ENCODE data around the gene MRPL21. TPM values are rescaled to one million over a fixed set of nuclear protein-coding genes. Genes with fewer than 3 reads are reported as not detected.

Gene MRPL21
- total and polyA plus RNA-seq, 8 donors = 17.9 to 42.1 (median 25.4) TPM

DNA sequence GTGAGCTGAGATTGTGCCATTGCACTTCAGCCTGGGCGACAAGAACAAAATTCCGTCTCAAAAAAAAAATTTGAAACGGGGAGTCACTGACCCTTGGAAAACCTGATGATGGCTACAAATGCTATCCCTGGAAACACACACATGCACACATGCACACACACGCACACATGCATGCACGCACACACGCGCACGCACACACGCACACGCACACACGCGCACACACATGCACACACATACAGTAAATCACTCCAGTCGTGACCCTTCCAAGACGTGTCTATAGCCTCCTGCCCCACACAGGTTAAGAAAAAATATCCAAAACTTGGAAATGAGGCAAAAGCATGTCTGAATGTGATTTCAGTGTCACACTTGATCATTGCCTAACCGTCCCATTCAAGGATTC, 55.2 kb downstream of the MRPL21 start:
- H3K4me3 ChIP-seq = no peak overlapping the region
- H3K27ac ChIP-seq = no peak overlapping the region
- peaks cover 0 to 6% (median 0%) of the 10 kb centered on the region in 3 donors for H3K4me1 ChIP-seq
- H3K9me3 ChIP-seq = no peaks in the 10 kb centered on the region
- no peaks in the 10 kb centered on the region for H3K36me3 ChIP-seq
- TF ChIP-seq, protein P1, sequence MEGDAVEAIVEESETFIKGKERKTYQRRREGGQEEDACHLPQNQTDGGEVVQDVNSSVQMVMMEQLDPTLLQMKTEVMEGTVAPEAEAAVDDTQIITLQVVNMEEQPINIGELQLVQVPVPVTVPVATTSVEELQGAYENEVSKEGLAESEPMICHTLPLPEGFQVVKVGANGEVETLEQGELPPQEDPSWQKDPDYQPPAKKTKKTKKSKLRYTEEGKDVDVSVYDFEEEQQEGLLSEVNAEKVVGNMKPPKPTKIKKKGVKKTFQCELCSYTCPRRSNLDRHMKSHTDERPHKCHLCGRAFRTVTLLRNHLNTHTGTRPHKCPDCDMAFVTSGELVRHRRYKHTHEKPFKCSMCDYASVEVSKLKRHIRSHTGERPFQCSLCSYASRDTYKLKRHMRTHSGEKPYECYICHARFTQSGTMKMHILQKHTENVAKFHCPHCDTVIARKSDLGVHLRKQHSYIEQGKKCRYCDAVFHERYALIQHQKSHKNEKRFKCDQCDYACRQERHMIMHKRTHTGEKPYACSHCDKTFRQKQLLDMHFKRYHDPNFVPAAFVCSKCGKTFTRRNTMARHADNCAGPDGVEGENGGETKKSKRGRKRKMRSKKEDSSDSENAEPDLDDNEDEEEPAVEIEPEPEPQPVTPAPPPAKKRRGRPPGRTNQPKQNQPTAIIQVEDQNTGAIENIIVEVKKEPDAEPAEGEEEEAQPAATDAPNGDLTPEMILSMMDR (IDR thresholded peaks at IDR 0.05) = no peak
- ATAC-seq (no peak), FAIRE-seq (no peak), DNase-seq (peak in 1 of 6 donors; percentile 3)
- intact Hi-C loops (cut with DNase I) = no loop called here
- H3K27me3 ChIP-seq = no peaks in the 10 kb centered on the region
- WGBS, 2 donors = 84 to 85% methylated on average over 15 of the region's 15 CpGs

DNA sequence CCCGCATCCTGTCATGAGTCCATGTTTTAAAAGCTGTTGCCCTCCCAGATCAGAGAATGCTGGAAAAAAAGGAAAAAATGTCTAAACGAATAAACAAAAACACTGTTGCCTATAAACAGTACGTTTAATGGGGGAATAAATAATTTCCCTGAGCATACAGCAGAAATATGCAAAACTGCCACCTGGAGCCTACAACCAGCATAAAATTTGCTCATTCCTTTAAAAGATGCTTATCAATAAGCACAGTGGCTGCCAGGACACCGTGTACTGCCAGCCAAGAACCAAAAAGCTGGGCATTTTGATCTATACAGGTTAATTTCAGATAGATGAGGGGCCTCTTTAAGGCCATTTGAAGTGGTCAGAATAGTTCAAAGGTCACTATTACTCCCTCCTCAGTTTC, 56.2 kb downstream of the MRPL21 start:
- no peak overlapping the region for H3K27ac ChIP-seq
- H3K9me3 ChIP-seq = no peaks in the 10 kb centered on the region
- WGBS, 2 donors = 45 to 53% methylated on average over 4 of the region's 4 CpGs
- TF ChIP-seq, protein P1 (IDR thresholded peaks at IDR 0.05) = no peak
- no peaks in the 10 kb centered on the region for H3K36me3 ChIP-seq
- FAIRE-seq (no peak), DNase-seq (peak in 1 of 6 donors; percentile 1), ATAC-seq (no peak)
- intact Hi-C loops (cut with DNase I) = no loop called here
- peaks cover 0 to 9% (median 0%) of the 10 kb centered on the region in 3 donors for H3K4me1 ChIP-seq
- no peaks in the 10 kb centered on the region for H3K27me3 ChIP-seq
- no peak overlapping the region for H3K4me3 ChIP-seq

DNA sequence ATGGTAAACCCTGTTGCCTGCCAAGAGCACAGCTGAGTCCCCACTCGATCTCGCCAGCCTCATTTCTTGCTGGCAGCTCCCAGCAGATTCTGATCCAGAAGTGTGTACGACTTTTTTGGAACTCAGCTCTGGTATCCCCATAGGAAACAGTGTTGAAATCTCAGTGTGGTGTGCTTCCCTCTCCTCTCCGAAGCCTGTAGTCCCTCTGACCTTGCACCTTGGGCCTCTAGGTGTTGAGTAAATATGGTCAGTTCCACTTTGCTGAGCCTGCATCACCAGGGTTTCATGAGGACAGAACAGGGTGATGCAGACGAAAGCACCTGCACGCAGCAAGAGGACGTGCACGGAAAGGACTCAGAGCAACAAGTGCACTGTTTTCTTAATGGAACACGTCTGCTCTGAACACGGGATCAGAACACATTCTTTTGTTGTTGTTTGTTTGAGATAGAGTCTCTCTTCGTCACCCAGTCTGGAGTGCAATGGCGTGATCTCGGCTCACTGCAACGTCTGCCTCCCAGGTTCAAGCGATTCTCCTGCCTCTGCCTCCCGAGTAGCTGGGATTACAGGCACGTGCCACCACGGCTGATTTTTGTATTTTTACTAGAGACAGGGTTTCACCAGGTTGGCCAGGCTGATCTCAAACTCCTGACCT, 58.2 kb downstream of the MRPL21 start:
- 61 to 63% methylated on average over 18 of the region's 18 CpGs for WGBS, 2 donors
- intact Hi-C loops (cut with DNase I) = no loop called here
- no peak for FAIRE-seq

DNA sequence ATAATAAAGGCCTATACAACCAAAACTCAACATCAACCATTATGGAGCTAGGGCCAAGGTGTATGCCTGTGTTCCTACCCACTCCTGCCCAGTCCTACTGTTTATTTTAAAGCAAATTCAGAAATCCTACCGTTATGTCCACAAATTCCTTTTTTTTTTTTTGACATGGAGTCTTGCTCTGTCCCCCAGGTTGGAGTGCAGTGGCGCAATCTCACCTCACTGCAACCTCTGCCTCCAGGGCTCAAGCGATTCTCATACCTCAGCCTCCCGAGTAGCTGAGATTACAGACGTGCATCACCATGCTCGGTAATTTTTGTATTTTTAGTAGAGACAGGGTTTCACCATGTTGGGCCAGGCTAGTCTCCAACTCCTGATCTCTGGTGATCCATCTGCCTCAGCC, 58.8 kb downstream of the MRPL21 start:
- Histone ChIP-seq H3K36me3 (no peaks in the 10 kb centered on the region), H3K27me3 (no peaks in the 10 kb centered on the region), H3K4me3 (no peak overlapping the region), H3K4me1 (peaks cover 0 to 13% (median 0%) of the 10 kb centered on the region in 3 donors), H3K27ac (no peak overlapping the region), H3K9me3 (no peaks in the 10 kb centered on the region)
- intact Hi-C loops (cut with DNase I) = no loop called here
- ATAC-seq (no peak), DNase-seq (peak in 1 of 6 donors; percentile 4), FAIRE-seq (no peak)
- TF ChIP-seq, protein P1 (IDR thresholded peaks at IDR 0.05) = no peak
- WGBS, 2 donors = 82 to 90% methylated on average over 6 of the region's 6 CpGs

More for the DNA sequence above, 58.2 kb downstream of the MRPL21 start:
- Histone ChIP-seq H3K4me3 (no peak overlapping the region), H3K9me3 (no peaks in the 10 kb centered on the region), H3K27ac (no peak overlapping the region), H3K36me3 (no peaks in the 10 kb centered on the region), H3K4me1 (peaks cover 0 to 9% (median 0%) of the 10 kb centered on the region in 3 donors), H3K27me3 (no peaks in the 10 kb centered on the region)
- TF ChIP-seq, protein P1 (IDR thresholded peaks at IDR 0.05) = no peak
- no peak for ATAC-seq
- peak in 1 of 6 donors; percentile 12 for DNase-seq

DNA sequence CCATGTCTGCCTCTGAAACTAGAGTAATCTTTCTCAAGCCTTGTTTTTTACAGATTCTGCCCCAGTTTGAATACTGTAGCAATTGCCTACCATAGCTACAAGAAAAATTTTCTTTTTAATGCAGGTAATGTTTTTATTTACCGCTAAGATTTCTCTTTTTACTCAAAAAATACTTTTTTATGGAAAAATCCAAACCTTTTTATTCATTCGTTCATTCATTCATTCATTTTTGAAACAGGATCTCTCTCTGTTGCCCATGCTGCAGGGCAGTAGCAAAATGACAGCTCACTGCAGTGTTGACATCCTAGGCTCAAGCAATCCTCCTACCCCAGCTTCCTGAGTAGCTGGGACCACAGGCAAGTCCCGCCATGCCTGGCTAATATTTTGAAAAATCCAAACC, 59.3 kb downstream of the MRPL21 start:
- intact Hi-C loops (cut with DNase I) = no loop called here
- FAIRE-seq = no peak

More for the DNA sequence above, 59.3 kb downstream of the MRPL21 start:
- peak overlapping the region in 2 of 4 donors; percentile 11 to 64 for H3K4me3 ChIP-seq
- H3K27me3 ChIP-seq = no peaks in the 10 kb centered on the region
- ATAC-seq = no peak
- TF ChIP-seq, protein P1 (IDR thresholded peaks at IDR 0.05) = no peak
- no peaks in the 10 kb centered on the region for H3K36me3 ChIP-seq
- H3K4me1 ChIP-seq = peaks cover 0 to 13% (median 0%) of the 10 kb centered on the region in 3 donors
- 74 to 76% methylated on average over 3 of the region's 3 CpGs for WGBS, 2 donors
- H3K27ac ChIP-seq = peak overlapping the region; percentile 50 to 71 (median 60)
- H3K9me3 ChIP-seq = no peaks in the 10 kb centered on the region
- DNase-seq = no peak
